DMS153 treated with DMSO at 0.1 percent for 48 hours (cell line): ENCODE results near the gene BMPR1A.
"Not testable (repeated sequence)": the region's sequence is repeated elsewhere in the genome, so short reads cannot be mapped to it uniquely, and the experiment has no call there.

ENCODE experiments used
- DNase-seq: peaks from one replicate; lab custom pipeline; 2025; ENCODE audit not compliant: unreplicated experiment; lab: John Stamatoyannopoulos, UW

The BMPR1A gene

DNA sequence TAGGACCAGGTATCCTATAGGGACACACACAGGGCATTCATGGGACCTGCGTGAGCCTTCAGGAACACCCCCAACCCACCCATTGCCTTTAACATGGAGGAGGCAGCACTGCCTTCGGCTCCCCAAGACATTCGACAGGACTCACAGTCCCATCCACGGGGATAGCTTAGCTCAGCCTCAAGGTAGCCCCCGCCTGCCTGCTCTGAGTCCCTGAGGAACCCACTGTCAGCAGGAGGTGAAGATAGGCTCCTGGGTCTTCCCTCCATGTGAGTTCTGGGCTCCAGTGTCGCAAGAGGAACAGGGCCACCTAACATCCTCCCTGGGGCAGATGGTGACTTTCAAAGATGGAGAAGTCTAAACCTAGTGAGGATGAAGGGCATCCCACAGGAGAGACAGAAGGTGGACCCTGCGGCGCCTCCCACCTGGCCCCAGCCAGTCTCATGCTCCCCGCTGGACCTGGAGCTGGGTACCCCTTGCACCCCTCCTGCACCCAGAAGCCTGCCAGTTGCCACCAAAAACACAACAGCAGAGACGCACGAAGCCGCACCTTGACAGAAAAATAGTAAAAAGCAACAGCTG, 207.0 kb downstream of the BMPR1A start:
- DNase-seq: no peak

GRCh38 chr10:86964061-86964846, 207.8 kb downstream of the BMPR1A start:
- no peak for DNase-seq

GRCh38 chr10:86964847-86965190, 208.4 kb downstream of the BMPR1A start:
- DNase-seq: no peak

DNA sequence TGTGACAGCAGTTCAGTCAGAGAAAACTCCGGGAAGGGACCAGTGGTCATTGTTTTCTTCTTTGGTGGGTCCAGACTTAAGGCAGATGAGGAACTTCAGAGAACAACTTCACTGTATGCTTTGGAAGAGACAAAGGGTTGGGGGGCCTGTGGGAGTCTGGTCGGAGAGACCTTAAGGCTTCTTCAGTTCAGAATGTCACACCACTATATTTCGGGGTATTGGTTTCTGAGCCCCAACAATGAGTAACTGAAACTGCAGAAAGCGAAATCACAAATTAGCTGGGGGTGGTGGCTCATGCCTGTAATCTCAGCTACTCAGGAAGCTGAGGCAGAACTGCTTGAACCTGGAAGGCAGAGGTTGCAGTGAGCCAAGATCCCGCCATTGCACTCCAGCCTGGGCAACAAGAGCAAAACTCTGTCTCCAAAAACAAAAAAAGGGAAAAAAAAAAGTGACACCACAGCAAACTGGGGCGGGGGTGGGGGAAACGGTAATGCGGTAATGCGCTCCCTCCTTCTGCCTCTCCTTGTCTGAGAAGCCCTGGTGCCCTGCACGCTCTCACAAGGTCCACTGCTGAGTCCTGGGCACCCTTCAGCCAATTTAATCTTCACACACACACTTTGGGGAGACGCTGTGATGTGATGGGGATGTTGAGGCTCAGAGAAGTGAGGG, 209.7 kb downstream of the BMPR1A start:
- DNase-seq: no peak

DNA sequence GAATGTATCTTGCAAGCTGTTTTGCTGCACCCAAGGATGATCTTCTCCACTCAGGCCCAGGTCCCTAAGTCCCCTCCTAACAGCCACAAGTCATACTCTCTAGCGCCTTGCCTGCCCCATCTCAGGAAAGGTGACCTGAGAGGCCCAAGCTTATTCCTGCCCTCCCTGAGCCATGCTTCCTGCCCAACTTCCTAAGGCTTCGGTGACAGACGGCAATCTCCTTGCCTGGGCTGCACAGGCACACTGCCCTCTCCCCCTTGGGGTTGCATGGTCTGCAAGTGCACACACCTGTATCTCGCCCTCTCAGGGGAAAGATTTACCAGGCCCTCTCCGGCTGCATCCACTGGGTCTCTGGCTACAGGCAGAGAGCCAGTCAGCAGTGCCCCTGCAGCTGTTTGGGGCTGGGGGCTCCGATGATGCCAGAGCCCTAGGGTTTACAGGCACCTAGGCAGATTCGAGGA, 211.1 kb downstream of the BMPR1A start:
- no peak for DNase-seq

DNA sequence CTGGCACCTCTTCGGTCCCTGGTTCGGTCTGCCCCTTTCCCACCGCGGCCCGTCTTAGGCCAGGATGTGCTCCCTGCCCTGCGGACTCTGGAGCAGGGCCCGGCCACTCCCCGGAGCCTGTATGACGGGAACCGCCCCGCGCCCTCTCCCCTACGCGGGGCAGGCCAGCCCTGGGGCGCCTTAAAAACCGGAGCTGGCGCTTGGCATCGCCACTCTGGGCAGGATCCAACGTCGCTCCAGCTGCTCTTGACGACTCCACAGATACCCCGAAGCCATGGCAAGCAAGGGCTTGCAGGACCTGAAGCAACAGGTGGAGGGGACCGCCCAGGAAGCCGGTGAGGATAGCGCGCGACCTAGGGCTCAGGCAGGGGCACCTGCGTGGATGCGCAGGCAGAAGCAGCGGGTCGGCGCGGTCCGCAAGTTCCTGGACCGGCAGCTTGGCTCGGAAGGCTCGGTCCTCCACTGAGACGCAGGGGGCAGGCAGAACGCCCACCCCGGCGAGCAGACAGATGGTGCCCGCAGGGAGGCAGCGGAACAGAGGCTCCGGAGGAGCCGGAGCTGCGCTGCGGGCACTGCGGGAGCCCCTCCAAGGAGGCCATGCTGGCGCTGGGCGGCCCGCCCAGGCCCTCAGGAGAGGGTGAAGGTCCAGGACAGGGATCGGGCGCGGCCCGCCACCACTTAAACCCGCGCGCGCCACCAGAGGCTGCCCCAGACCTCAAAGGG, 212.0 kb downstream of the BMPR1A start, which contains the start of gene ADIRF:
Gene ADIRF (plus strand): TSS at position 212 of the 723 bp plus-strand sequence. CDS start 63 bp downstream, at position 275.
- peak; percentile 17 for DNase-seq

DNA sequence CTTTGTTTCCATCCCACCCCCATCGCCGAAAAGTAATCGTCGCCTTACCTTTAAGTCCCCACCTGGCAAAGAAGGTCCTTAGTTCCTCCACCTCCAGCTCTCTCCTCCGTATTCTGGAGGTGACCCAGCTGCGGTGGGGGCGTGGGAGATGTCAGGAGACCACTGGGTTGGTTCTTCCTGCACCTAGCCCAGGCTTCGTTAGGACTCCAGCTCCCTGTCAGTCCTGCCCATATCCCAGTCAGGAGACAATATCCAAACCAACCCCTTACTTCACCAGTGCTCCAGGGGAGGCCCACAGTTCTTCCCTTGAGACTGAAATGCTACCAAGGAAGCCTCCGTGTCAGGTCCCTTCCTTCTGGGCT, 212.6 kb downstream of the BMPR1A start:
- DNase-seq: no peak

DNA sequence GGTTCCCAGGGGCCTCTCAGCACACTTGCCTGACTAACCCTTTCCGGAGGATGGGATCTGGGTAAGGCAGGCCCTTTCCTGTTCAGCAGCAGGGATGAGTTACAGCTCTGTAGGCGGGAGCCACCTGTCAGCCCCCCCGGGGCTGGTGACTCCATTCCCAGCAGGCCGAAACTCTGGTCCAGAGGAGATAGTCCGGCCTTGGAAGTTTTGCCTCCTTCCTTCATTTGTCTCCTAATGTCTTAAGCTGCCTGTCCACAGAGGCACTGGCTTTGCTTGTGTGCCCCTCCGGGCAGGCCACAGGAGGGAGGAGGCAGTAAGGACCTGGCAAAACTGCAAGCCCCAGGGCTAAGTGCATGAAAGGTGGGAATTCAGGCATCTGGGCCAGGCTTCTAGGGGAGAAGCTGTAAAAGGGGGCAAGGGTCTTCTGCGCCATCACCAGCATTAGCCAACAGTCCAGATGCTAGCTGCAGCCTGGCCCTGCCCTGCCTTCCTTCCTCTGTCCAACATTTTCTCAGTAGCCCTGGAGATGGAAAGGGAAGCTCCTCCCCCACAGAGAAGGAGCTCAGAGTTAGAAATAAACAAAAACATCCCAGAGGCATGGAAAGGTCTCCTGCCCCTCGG, 213.1 kb downstream of the BMPR1A start:
- no peak for DNase-seq

- DNase-seq: no peak
These were observed 214.0 kb downstream of the BMPR1A start for GRCh38 chr10:86970162-86970981.

DNA sequence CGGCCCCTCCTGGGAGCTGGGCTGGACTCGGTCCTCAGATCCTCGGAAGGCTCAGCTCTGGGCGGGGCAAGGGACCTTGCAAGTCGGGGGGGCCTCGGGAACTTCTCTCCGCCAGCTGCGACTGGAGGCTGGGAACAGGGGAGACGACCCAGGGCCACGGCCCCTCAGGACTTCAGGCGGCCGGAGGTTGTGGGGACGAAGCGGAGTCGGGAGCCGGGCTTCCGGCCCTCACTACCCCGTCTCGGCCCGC, 214.5 kb downstream of the BMPR1A start:
- DNase-seq: no peak

DNA sequence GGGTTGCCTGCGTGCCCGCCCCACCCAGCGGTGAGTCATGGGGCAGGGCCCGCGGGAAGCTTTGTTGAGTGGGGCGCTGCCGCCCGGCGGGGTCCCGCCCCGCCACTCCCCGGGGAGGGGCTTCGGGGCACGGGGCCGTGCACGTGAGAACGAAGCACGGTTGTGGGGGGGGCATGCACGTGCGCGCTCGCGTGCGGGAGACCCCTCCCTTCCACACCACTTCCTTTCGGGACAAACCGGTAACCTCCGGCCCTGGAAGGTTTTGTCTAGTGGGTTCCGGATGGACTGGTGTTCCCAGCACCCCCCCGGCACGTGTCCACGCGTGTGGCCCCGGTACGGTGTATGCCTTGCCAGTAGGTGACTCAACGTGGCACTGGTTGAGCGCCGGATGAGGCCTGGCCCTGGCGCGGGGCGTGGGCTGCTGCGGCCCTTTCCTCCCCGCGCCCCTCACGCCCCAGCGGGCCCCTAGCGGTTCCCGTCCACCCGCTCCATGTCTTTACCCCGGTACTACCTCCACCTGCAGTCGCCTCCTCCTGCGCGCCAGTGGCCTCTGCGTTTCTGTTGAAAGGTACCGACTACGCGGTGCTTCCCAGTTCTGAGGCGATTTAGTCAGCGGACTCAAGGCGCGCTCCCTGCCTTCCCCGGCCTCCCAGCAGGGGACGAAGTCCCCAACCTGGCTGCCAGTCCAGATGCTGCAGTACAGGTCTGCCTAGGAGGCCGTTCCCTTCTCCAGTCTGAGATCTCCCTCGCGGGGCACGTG, 215.0 kb downstream of the BMPR1A start:
- DNase-seq: peak; percentile 60

DNA sequence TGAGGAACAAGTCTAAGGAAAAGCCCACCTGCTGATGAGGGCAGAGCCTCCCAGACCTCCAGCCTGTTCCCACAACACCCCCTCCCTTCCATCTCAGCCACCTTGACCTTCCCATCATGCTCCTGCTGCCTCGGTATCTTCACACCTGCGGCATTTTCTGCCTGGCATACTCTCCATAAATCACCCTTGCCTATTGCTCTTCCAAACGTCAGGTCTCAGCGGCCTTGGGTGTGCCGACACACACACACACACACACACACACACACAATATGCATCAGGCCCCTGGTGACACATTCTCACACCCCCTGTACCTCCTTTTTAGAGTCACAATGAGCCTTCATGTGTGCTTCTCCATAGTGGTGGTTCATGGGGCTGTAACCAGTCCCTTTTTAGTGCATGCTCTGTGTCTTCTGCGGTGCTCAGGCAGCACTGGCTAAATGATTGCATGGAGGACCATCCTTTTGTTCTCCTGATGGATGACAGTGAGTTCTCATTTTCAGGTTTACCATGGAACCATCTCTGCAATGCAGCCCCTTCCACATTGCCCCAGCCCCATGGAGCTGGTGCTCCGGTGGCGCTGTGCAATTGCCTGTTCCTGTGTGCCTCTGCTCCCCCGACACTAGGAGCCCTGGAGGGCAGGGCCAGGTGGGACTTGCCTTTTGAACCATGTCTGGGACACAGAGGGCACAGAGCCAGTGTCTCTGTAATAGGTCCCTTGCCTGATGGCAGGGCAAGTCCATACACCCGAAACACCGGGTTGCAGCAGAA, 216.4 kb downstream of the BMPR1A start:
- no peak for DNase-seq

DNA sequence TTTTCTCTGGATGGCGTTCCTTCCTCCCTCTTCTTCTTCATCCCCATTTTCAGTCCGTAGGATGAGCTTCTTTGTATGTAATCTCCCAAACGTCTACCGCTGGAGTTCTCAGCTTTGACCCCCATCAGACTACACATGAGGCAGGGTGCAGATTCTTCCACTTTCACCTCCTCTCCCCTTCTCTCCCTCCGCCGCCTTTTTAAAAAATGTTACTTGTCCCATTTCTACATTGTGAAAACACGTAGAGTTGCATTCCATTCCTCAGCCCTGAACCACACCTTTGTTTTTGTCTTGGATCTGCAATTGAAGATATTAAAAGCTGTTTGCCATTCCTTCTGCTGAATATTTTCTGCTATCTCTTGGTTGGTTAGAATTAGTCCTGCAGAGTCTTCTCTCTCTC, 218.1 kb downstream of the BMPR1A start:
- DNase-seq: no peak

- DNase-seq: no peak
These were observed 220.1 kb downstream of the BMPR1A start for GRCh38 chr10:86976362-86977056.

- DNase-seq: not testable (repeated sequence)
These were observed 222.0 kb downstream of the BMPR1A start for GRCh38 chr10:86978457-86978856.

GRCh38 chr10:86979296-86979818, 222.9 kb downstream of the BMPR1A start:
- DNase-seq: no peak

GRCh38 chr10:86979977-86980448, 223.6 kb downstream of the BMPR1A start:
- no peak for DNase-seq

- DNase-seq: not testable (repeated sequence)
These were observed 224.6 kb downstream of the BMPR1A start for GRCh38 chr10:86981020-86981419.
